HG03103 (cell line): Measurements from ENCODE around the gene BHLHE40.
A peak's percentile ranks its signal among the peaks of the same experiment; 100 is the strongest.

Experiments used
- ATAC-seq: cut with Tn5 transposase; IDR thresholded peaks from one replicate; pipeline ENCODE4 v1.9.1; 2021; ENCODE audit warnings: low read depth; ENCODE audit not compliant: unreplicated experiment

Gene BHLHE40

DNA sequence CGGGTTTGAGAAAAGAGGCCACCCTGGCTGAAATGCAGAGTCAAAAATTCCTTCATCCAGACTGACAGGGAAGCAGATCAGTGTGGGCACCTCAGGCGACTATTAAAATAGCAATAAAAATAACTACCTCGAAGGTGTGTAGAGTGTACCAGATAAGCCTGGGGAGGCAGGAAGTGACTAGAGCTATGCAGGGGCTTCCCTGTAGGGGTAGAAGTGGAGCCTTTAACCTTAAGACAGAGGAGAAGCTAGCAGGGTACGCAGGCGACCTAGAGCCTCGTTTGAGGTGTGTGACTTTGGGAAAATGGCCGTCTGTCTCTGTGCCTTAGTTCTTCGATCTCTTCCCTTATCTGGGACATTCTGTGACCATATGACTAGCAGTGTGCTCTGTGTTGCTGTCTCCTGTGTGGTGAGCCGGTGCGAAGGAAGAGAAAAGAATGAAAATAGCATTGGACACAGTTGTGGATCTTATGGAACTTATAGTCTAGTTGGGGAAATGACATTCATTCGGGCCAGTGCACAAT, 17.6 kb downstream of the BHLHE40 start:
- ATAC-seq, result no peak

DNA sequence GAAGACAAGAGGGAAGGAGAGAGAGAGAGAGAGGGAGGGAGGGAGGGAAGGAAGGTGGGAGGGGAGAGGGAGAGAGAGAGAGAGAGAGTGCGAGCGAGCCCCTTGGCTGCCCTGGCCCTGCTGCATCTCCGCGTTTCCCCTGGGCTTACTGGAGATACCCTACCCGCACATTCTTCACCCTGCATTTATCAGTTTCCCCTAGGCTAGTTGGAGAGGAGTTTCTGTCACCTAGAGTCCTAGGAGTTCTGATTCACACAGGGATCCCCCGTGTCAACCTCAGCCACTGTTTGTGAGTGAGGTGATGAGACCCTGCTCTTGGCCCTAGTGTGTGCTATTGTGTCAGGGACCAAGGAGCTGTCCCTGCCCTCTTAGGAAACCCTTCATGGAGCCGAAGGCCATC, 18.7 kb downstream of the BHLHE40 start:
- ATAC-seq, result no peak

DNA sequence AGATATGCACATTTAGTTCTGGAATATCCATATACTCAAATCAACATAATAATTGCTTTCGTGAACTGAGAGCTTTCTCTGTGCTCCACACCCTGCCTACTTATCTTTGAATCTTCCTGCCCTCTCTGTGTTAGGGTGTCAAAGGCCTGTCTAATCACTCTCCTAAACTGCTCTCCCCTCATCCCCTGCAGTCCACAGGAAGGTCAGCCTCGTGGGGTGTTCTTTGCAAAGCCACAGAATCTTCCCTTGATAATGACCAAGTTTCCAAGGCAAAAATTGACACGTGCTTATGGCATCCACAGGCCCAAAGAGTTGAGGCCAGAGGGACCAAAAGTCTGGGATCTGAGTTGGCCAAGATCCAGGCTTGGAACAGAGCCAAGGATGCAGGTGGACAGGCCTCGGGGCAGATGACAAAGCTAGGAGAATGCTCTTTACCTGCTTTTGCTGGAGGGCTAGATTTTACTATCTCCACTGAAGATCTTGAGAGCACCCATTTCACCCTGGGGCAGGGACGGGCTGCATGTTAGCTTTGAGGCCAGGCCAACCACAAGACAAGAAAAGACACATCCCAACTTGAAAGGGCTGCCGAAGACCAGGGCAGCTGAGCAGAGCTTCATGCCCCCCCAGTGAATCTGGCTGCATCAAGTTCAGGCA, 20.4 kb downstream of the BHLHE40 start:
- ATAC-seq, result no peak

DNA sequence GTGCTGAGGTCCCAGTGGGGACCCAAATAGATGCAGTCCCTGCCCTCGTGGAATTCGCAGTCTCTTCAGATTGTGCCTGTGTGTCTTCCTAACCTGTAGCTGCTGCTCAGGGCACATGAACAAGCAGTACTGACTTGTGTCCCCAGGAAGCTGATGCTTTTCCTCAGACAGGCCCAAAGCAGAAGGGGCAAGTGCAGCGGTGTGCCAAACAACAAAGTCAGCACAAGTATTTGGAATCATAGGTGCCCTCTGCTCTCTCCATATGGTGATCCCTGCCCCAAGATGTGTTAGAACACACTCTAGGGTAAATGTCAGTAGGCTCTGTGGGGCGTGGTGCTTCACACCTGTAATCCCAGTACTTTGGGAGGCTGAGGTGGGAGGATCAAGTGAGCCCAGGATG, 21.9 kb downstream of the BHLHE40 start:
- no peak for ATAC-seq

DNA sequence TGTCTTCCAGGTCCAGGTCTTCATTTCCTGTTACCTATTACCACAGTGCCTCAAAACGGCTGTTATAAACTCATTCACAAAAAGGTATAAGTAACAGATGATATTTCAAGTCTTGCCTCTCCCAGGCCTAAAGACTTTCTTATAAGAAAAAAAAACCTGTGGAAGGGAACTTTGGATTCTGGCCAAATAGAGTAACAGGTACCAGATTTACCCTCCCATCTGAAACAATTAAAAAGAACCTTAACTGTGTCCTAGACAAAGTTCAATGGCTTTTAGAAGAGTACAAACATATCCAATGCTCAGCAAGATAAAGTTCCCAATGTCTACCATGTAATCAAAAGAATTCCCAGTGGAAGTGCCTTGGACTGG, 22.6 kb downstream of the BHLHE40 start:
- ATAC-seq, result no peak

DNA sequence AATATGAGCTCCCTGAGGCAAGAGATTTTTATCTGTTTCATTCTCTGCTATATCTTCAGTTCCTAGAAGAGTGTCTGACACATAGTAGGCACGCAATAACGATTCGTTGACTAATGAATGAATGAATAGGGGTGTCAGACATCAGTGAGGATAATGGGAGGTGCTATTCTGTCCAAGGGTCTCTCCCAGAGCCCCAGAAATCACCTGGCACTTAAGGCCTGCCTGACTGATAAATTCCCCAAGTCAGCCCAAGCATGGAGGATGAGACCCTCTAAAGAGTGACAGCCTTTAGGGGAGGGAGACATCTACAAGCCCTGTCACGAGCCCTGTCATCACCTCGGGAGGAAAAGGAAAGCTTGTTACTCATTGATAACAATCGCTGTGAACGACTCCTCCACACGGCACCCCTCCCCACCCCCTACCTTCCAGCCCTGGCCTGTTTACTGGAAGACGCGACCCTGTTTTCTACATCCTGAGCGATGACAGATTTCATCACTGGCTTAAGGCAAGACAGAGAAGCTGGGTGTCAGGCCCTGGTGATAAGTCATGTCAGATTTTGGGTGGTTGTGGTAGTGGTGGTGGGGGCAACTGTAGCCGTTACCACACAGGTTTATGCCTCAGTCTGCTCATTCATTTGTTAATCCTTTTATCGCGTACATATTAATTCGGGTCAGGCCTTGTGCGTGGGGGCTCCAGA, 23.1 kb downstream of the BHLHE40 start:
- no peak for ATAC-seq

DNA sequence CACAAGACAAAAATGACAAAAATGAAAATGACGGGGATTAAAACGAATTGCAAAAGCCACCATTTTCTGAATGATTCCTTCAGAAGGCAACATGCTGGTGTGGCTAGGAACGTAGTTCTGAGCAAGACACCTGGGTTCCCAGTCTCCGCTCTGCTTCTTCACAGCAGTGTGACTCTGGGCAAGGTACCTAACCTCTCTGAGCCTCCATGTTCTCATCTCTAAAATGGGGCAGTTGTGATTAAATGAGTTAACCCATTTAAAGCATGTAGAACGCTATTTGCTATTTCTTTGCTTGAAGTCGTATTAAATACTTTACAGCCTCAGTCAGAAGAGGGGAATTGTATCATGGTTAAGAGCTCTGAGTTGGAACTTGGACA, 23.6 kb downstream of the BHLHE40 start:
- no peak for ATAC-seq

DNA sequence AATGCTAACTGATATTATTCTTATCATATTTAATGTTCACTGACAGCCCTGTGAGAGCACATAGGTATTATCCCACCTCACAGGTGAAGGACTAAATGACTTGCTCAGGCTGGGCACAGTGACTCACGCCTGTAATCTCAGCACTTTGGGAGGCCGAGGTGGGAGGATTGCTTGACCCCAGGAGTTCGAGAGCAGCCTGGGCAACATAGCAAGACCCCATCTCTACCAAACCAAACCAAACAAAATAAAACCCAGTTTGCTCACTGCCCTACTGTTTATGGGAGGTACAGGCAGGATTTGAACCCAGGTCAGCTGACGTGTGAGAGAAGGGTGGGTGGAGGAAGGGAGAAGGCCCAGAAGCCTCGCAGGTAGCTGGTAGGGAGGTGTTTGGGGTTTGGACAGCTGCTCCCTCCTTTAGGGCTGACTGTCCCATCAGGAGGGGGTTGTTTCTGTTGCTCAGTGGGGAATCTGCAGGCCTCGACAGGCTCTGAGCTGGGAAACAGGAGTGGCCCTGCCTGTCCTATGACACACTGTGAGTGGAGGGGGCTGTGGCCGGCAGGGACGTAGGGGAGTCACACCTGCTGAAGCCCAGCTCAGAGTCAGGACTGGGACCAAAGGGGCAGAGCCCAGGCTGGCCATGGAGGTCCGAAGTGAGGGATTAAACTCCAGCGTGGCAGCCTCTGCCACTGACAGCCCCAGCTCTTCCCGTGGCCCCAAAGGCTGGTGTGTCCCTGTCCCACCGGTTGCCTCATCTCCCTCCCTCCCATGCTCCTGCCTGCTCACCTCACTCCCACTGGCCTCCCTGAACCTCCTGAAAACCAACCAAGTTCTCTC, 25.3 kb downstream of the BHLHE40 start:
- no peak for ATAC-seq

DNA sequence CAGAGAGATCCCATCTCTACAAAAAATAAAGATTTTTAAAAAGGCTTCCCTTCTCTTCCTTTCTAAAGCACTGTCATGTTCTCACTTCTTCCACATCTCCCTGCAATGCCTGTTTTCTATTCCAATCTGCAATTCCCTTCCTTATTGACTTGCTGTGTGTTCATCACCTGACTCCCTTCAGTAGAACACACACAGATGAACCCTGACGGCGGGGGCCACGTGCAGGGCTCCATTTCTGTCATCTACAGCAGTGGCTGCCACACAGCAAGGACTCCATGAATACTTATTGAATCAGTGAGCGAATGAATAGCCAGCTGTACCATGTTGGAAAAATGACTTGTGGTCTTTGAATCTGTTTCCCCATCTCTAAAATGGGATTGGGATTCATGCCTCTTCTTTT, 26.1 kb downstream of the BHLHE40 start:
- no peak for ATAC-seq

DNA sequence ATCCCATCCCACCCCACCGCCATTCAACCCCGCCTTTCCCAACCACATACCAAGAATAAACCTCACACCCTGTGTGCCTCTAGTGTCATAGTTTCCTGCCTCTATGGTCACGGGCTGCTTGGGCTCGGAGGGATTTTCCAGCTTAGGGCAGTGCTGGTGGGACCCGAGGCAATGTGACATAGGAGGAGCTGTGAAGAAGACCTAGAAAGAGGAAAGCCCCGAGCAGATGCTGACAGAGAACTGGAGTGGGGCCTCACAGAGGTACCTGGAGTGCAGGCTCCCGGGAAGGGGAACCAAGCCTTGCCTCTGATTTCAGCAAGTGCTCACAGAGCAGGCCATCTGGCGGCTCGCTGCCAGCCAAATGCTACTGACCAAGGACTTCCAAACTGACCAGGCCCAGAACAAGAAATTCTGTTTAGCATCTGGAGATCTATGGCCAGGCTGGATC, 27.5 kb downstream of the BHLHE40 start:
- peak; percentile 62 for ATAC-seq

DNA sequence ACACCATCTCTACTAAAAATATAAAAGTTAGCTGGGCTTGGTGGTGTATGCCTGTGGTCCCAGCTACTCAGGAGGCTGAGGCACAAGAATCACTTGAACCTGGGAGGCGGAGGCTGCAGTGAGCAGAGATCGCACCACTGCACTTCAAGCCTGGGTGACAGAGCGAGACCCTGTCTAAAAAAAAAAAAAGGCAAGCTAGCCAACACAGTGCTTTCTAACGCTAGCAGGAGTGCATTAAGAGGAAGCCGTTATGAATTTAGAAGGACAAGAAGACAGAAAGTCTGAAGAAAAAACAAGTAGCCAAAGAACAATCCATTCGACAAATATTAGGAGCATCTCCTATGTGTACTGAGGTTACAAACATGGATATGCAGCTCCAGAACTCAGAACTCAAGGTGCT, 28.6 kb downstream of the BHLHE40 start:
- no peak for ATAC-seq

DNA sequence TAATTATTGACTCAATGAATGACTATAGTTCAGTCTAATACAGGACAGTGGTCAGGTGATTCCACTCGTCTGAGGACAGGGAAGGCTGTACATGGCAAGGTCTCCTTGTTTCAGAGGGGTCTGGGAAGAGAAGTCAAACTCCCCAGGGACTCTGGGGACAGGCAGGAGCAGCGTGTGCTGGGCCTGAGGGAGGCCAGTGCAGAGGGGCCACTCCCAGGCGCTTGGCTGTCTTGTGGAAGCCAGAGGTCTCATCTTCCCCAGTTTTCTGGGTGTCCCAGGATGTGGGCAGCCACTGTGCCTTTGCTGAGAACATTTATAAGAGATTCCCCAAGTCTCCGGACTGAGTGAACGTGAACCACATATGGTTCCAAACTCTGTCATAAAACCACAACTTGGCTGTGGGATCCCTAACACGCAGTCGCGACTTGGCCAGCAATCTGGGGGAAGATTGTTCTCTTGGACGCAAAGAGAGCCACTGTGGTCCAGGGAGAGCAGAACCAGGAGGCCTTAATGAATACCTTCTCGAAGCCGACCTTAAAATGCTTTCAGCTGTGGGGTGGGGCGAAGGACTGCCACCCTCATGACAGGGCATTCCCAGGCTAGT, 30.4 kb downstream of the BHLHE40 start:
- no peak for ATAC-seq

DNA sequence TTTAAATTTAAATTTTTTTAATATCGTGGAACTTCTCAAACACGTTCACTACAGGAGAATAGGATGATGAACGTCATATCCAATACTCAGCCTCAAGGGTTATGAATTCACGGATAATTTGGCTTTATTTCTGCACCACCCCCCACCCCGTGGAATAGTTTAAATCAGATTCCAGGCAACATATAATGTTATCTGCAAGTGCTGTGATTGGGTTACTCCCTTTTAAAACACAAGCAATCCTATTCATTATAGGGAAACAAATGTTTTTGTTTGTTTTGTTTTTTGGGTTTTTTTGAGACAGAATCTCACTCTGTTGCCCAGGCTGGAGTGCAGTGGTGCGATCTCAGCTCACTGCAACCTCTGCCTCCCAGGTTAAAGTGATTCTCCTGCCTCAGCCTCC, 30.9 kb downstream of the BHLHE40 start:
- no peak for ATAC-seq

DNA sequence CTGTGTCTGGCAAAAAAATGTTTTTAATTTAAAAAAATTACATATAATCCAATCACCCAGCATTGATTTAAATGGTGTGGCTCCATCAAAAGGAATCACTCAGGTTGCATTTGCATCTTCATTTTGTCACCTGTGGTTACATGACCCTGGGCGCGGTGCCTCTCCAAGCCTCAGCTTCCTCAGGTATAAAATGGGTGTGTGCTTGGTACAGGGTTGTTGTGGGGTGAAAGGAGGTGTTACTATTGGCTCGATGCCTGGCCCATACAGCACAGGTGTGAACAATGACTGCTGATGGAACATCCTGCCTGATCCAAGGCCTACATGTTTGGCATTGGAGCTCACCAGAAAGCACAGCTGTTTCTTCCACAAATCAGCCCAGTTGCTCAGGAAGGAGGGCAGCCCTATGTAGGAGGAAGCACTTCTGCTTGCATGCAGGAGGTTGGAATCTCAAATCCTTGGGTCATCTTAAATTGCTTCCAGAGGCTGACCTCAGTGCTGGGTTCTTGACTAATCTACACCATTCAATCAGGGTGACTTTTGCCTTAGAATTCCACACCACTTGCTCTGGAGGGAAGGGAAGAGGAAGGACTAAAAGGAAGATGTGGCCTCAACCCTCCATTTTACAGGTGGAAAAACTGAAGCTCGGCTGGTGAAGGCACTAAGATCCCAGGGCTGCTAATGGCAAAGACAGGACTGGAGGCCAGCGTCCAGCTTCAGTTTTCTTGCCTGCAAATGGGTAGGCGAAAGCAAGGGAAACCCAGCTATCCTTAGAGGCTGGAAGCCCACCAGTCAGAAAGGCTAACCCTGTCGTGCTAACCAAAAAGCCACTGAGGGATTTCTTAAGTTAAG, 31.7 kb downstream of the BHLHE40 start:
- no peak for ATAC-seq

DNA sequence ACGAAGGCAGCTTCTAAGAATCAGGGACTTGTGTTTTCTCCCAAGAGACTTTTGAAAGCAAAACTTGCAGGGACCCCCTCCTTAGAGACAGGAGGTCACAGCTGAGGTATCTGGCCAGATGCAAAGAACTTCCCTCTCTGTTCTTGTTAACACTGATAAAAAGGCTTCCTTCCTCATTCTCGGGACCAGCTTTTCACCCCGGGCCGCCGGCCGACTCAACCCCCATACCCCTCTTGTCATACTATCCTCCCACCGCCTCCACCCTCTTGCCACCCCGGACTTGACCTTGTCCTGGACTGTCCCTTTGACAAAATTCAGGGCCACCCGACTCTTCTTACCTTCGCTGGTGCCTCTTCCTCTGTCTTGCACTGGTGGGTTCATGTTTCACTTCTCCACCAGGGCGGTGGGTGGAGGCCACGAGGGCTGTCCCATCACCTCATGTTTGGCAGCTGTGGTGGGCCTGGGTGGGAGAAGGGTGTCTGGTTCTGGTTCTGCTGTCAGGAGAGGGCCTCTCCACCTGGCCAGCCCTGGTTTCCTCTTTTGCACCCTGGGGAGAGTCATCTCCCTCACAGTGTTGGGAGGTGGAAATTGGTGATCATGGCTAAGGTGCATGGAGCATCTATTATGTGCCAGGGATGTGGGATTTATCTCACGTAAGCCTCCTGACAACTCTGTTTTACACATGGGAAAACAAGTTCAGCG, 32.5 kb downstream of the BHLHE40 start:
- ATAC-seq, result peak; percentile 40

DNA sequence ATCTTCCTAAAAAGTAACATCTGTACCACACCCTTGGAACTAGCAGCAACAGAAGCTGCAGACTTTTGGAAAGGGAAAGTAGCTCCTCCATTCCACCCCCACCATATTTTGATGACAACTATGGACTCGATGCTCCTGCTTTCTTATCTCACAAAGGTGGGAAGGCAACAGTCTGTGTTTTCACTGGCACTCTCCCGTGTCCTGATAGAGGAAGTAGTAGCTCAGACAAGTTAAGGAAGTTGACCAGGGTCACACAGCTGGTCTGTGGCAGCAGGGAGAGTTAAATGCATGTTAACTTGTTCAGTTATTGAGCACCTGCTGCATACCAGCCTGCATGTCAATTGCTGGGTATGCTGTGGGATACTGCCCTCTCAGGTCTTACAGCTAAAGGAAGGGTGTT, 33.1 kb downstream of the BHLHE40 start:
- no peak for ATAC-seq

DNA sequence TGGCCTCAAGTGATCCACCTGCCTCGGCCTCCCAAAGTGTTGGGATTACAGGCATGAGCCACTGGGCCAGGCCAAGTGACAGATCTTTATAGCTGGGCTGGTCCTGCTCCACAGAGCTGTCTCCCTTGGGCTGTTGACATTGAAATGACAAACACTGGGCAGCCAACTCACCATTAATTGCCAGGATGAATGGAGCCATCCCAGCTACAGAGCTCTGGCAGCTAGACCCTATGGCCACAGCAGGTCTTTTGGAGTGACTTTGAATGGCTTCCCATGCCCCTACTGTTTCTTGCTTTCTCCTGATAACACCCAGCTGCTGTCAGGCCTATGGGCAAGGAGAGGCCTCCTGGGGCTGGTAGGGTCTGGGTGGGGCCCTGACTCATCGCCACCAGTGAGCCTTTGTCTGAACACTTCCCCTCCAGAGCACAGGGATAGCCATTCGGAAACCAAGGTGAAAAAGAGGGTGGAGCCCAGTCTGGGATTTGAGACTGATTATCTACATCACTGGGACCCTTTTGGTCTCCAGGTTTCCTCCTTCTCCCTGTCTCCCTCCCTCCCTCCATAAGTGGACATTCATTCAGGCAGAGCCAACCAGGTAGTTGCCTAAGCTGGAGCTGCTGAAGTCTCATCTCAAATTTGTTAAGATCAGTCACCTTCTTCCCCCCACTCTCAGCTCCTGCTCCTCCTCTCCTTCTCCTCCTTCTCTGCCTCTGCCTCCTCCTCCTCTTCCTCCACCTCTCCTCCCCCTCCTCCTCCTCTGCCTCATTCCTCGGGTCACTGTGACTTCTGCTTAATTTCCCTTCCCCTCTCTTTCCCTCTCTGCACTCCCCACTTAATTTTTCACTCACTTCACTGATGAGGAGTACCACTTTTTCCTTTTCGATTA, 34.0 kb downstream of the BHLHE40 start:
- no peak for ATAC-seq

DNA sequence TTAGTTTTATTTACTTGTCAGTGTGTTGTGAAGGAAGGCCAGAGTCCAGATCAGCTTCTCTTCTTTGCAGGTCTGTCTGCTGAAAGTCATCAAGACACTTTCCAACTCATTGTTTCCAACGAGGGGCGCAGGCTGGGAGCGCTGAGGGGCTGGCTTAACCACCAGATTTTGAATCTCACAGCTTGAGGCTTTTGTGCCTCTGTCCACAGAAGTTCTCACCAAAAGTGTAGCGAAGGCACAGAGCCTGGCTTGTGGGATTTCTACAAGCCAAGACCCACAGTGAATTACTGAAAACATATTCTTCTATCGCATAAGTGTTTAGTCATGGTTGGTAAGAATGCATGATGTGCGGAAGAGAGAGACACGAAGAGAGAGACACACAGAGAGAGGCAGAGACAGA, 35.2 kb downstream of the BHLHE40 start:
- ATAC-seq, result no peak

DNA sequence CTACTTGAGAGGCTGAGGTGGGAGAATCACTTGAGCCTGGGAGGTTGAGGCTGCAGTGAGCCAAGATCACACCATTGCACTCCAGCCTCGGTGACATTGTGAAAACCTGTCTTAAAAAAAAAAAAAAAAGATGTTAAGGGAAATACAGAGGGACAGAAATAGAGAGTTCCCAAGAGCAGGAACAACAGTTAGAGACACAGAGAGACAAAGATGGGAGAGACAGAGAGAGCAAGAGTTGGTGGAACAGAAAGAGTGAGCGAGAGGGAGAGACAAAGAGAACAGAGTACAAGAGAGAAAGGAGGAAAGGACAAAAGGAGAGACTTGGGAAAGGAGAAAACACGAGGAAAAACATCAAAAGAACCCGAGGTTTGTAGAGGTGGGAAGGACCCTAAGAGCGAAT, 35.8 kb downstream of the BHLHE40 start:
- ATAC-seq, result no peak
